ENCODE results near the gene FIGN.

DNA sequence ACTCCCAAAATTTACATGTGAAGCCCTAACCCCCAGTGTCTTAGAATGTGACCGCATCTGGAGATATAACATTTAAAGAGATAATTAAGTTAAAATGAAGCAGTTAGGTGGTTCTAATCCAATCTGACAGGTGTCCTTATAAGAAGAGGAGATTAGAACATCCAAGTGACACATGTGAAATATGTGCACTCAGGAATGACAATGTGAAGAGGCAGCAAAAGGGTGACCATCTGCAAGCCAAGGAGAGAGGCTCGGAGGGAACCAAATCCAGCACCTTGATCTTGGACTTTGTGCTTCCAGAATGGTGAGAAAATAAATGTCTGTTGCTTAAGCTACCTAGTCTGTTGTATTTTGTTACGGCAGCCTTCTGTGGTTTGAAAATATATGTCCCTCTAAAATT, 165.4 kb downstream of the FIGN start:
- TF ChIP-seq NR3C1 (CRISPR knock-in tag; IDR thresholded peaks at IDR 0.05): no peak
- TF ChIP-seq ZNF274 (IDR thresholded peaks at IDR 0.05; ENCODE audit: borderline replicate concordance, low read depth, low read length): no peak
- TF ChIP-seq SMARCA5 (IDR thresholded peaks at IDR 0.05): no peak
- no peak for TF ChIP-seq NFYB (IDR thresholded peaks at IDR 0.05; ENCODE audit: extremely low read depth, insufficient read length)
- no peak for TF ChIP-seq ETV6 (IDR thresholded peaks at IDR 0.05; ENCODE audit: borderline replicate concordance in 1 of 2, low read depth in 2 of 2, low read length in 1 of 2)
- no peak for TF ChIP-seq ETV6 (CRISPR knock-in tag; IDR thresholded peaks at IDR 0.05; ENCODE audit: borderline replicate concordance)
- no peak for TF ChIP-seq SRSF9 (IDR thresholded peaks at IDR 0.05; ENCODE audit: borderline replicate concordance, low read depth, low read length)
- TF ChIP-seq MNT (conservative IDR thresholded peaks at IDR 0.05): no peak
- TF ChIP-seq PHF8 (IDR thresholded peaks at IDR 0.05; ENCODE audit: borderline replicate concordance, low read length): no peak
- TF ChIP-seq NFATC3 (IDR thresholded peaks at IDR 0.05): no peak
- TF ChIP-seq GABPA (tag; conservative IDR thresholded peaks at IDR 0.05; ENCODE audit: low read depth): no peak
- TF ChIP-seq POLR3G (IDR thresholded peaks at IDR 0.05; ENCODE audit: extremely low read depth, insufficient read length, insufficient replicate concordance): no peak
- TF ChIP-seq, protein P1, sequence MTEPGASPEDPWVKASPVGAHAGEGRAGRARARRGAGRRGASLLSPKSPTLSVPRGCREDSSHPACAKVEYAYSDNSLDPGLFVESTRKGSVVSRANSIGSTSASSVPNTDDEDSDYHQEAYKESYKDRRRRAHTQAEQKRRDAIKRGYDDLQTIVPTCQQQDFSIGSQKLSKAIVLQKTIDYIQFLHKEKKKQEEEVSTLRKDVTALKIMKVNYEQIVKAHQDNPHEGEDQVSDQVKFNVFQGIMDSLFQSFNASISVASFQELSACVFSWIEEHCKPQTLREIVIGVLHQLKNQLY (CRISPR knock-in tag; conservative IDR thresholded peaks at IDR 0.05): no peak

All from K562 (cell line).